ENCODE measurements around the gene BRD7.

The BRD7 gene

DNA sequence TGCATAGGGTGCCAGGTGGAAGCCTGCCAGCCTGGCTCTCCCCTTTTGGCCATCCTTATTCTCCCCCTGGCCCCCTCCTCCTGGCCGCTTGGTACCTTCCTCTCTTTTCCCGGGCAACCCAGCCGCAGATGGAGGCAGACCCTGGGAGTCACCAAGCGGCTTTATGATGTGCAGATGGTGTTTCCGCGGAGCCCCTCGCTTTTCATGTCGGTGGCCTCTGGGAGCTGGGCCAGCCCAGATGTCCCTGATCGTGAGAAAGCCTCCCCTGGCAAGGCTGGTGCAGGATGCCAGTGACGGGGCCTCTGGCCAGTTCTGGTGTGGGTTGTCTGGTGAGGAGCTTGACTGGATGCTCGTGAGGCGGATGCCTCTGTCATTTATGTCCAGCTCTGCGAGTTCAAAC, 18.0 kb upstream of the BRD7 start:
- ChIA-PET CTCF (interaction anchor here (0.6 to 1.8 kb wide), 5 partner anchors 8 to 629 kb away, joined by 3 to 7 read pairs (median 4); no protein-coding TSS in a partner anchor), POLR2A (no interaction called here)
- no peak overlapping the region for H3K4me3 ChIP-seq (ENCODE audit: low read depth, low read length)
- no peak for TF ChIP-seq ZNF626 (tag by site-specific recombination; IDR thresholded peaks at IDR 0.05)
- no peak for TF ChIP-seq ZNF843 (tag by site-specific recombination; IDR thresholded peaks at IDR 0.05)
- TF ChIP-seq ZNF211 (tag by site-specific recombination; IDR thresholded peaks at IDR 0.05; ENCODE audit: low read depth): no peak
- TF ChIP-seq ZNF664 (tag by site-specific recombination; IDR thresholded peaks at IDR 0.05): no peak
- TF ChIP-seq ZNF610 (tag by site-specific recombination; IDR thresholded peaks at IDR 0.05; ENCODE audit: borderline replicate concordance): no peak
- no peak for TF ChIP-seq ZNF544 (tag by site-specific recombination; IDR thresholded peaks at IDR 0.05)
- TF ChIP-seq ZNF114 (tag by site-specific recombination; IDR thresholded peaks at IDR 0.05): no peak
- TF ChIP-seq, protein P1, sequence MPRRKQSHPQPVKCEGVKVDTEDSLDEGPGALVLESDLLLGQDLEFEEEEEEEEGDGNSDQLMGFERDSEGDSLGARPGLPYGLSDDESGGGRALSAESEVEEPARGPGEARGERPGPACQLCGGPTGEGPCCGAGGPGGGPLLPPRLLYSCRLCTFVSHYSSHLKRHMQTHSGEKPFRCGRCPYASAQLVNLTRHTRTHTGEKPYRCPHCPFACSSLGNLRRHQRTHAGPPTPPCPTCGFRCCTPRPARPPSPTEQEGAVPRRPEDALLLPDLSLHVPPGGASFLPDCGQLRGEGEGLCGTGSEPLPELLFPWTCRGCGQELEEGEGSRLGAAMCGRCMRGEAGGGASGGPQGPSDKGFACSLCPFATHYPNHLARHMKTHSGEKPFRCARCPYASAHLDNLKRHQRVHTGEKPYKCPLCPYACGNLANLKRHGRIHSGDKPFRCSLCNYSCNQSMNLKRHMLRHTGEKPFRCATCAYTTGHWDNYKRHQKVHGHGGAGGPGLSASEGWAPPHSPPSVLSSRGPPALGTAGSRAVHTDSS (tag by site-specific recombination; IDR thresholded peaks at IDR 0.05): no peak
- TF ChIP-seq ZNF146 (tag by site-specific recombination; IDR thresholded peaks at IDR 0.05): no peak
- TF ChIP-seq ZNF274 (IDR thresholded peaks at IDR 0.05; ENCODE audit: low read length): no peak
- no peak for TF ChIP-seq ZNF274 (tag by site-specific recombination; IDR thresholded peaks at IDR 0.05; ENCODE audit: borderline replicate concordance)
- H3K36me3 ChIP-seq (ENCODE audit: control insufficient read depth in 2 of 2, insufficient read depth in 1 of 2, low read length in 2 of 2): no peaks in the 10 kb centered on the region
- H3K4me1 ChIP-seq (ENCODE audit: control insufficient read depth, insufficient read depth, low read length): no peaks in the 10 kb centered on the region
- no peak overlapping the region for H3K27ac ChIP-seq (ENCODE audit: extremely low read depth, low read depth, low read length)
- H3K9me3 ChIP-seq (ENCODE audit: control insufficient read depth, insufficient read depth, low read depth, low read length): no peaks in the 10 kb centered on the region

DNA sequence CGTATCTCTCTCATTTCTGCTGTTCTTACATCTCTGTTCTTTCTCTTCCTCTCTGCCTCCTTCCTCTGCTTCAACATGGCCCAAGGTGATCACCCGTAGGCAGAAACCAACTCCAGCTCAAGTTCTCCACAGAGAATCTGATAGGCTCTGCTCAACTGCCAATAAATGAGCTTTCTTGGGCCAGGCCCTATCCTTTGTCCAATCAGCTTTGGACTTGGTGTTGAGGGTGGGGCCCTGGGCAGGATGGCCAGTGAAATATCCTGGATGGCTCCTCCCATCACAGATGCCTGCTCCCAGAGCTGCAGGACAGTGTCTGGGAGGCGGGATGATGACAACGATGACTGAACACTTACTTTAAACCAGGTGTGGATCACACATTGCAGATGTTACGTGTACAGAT, 17.4 kb upstream of the BRD7 start:
- no peaks in the 10 kb centered on the region for H3K36me3 ChIP-seq (ENCODE audit: control insufficient read depth in 2 of 2, insufficient read depth in 1 of 2, low read length in 2 of 2)
- TF ChIP-seq ZFP41 (tag by site-specific recombination; IDR thresholded peaks at IDR 0.05; ENCODE audit: borderline replicate concordance): no peak
- TF ChIP-seq ZNF48 (tag by site-specific recombination; IDR thresholded peaks at IDR 0.05): no peak
- TF ChIP-seq ZNF548 (tag by site-specific recombination; IDR thresholded peaks at IDR 0.05): no peak
- TF ChIP-seq, protein P2, sequence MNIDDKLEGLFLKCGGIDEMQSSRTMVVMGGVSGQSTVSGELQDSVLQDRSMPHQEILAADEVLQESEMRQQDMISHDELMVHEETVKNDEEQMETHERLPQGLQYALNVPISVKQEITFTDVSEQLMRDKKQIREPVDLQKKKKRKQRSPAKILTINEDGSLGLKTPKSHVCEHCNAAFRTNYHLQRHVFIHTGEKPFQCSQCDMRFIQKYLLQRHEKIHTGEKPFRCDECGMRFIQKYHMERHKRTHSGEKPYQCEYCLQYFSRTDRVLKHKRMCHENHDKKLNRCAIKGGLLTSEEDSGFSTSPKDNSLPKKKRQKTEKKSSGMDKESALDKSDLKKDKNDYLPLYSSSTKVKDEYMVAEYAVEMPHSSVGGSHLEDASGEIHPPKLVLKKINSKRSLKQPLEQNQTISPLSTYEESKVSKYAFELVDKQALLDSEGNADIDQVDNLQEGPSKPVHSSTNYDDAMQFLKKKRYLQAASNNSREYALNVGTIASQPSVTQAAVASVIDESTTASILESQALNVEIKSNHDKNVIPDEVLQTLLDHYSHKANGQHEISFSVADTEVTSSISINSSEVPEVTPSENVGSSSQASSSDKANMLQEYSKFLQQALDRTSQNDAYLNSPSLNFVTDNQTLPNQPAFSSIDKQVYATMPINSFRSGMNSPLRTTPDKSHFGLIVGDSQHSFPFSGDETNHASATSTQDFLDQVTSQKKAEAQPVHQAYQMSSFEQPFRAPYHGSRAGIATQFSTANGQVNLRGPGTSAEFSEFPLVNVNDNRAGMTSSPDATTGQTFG (tag by site-specific recombination; IDR thresholded peaks at IDR 0.05; ENCODE audit: borderline replicate concordance): no peak
- TF ChIP-seq ZNF670 (tag by site-specific recombination; IDR thresholded peaks at IDR 0.05; ENCODE audit: low read depth): no peak
- no peak for TF ChIP-seq ZNF623 (tag by site-specific recombination; IDR thresholded peaks at IDR 0.05)
- no peak for TF ChIP-seq ZNF585B (tag by site-specific recombination; IDR thresholded peaks at IDR 0.05)
- TF ChIP-seq ZNF146 (tag by site-specific recombination; IDR thresholded peaks at IDR 0.05): no peak
- ChIA-PET POLR2A (no interaction called here), CTCF (interaction anchor here (1.1 to 1.8 kb wide), 2 partner anchors 9 to 45 kb away, joined by 3 to 7 read pairs; no protein-coding TSS in a partner anchor)
- H3K4me3 ChIP-seq (ENCODE audit: low read depth, low read length): no peak overlapping the region
- no peaks in the 10 kb centered on the region for H3K4me1 ChIP-seq (ENCODE audit: control insufficient read depth, insufficient read depth, low read length)
- H3K27ac ChIP-seq (ENCODE audit: extremely low read depth, low read depth, low read length): no peak overlapping the region
- H3K9me3 ChIP-seq (ENCODE audit: control insufficient read depth, insufficient read depth, low read depth, low read length): no peaks in the 10 kb centered on the region

DNA sequence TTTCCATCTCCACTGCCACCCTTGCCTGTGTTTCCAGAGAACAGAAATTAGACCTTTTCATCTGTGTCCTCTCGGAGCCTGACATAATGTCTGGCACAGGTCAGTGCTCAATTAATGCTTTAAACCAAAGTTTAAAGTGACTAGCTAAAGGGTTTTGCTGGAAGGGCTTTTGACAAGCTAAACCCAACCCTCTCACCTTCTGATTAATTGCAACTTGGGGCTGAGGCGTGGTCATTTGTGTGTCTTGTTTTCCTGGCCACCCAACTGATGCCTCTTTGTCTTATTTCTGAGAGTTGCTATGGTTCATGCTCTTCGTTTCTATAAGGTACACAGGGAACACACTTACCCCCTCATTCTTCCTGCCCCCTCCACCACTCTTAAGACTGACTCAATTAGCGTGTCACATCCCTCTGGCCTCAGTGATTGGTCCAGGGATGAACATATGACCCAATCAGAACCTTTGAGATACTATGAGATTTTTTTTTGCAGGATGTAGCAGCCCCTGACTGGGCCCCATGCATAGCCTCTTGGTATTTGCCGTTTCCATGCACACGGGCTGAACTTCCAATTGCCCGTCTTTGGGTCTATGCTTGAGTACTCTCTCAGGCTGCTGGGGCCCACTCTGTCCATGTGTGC, 15.8 kb upstream of the BRD7 start:
- ChIA-PET CTCF (interaction anchor here (1.2 to 2.4 kb wide), 4 partner anchors 10 to 422 kb away, joined by 4 to 10 read pairs (median 7); partner anchors contain the start of gene BRD7), POLR2A (no interaction called here)
- H3K9me3 ChIP-seq (ENCODE audit: control insufficient read depth, insufficient read depth, low read depth, low read length): no peaks in the 10 kb centered on the region
- no peak overlapping the region for H3K4me3 ChIP-seq (ENCODE audit: low read depth, low read length)
- TF ChIP-seq ZNF112 (tag by site-specific recombination; IDR thresholded peaks at IDR 0.05) (no peak), ZNF473 (tag by site-specific recombination; IDR thresholded peaks at IDR 0.05) (no peak), ZFP69B (tag by site-specific recombination; IDR thresholded peaks at IDR 0.05) (no peak), ZNF2 (tag by site-specific recombination; IDR thresholded peaks at IDR 0.05) (no peak), ZNF433 (tag by site-specific recombination; IDR thresholded peaks at IDR 0.05; ENCODE audit: low read depth) (no peak), ZNF654 (tag by site-specific recombination; IDR thresholded peaks at IDR 0.05; ENCODE audit: low read depth) (no peak), KLF7 (tag by site-specific recombination; IDR thresholded peaks at IDR 0.05; ENCODE audit: borderline replicate concordance) (no peak)
- TF ChIP-seq, protein P3, sequence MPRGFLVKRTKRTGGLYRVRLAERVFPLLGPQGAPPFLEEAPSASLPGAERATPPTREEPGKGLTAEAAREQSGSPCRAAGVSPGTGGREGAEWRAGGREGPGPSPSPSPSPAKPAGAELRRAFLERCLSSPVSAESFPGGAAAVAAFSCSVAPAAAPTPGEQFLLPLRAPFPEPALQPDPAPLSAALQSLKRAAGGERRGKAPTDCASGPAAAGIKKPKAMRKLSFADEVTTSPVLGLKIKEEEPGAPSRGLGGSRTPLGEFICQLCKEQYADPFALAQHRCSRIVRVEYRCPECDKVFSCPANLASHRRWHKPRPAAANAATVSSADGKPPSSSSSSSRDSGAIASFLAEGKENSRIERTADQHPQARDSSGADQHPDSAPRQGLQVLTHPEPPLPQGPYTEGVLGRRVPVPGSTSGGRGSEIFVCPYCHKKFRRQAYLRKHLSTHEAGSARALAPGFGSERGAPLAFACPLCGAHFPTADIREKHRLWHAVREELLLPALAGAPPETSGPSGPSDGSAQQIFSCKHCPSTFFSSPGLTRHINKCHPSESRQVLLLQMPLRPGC (tag by site-specific recombination; IDR thresholded peaks at IDR 0.05): no peak
- H3K4me1 ChIP-seq (ENCODE audit: control insufficient read depth, insufficient read depth, low read length): no peaks in the 10 kb centered on the region
- H3K27ac ChIP-seq (ENCODE audit: extremely low read depth, low read depth, low read length): no peak overlapping the region
- H3K36me3 ChIP-seq (ENCODE audit: control insufficient read depth in 2 of 2, insufficient read depth in 1 of 2, low read length in 2 of 2): no peaks in the 10 kb centered on the region

Measured in HEK293 (cell line).